Suprapubic skin (tissue), 4 donors: ENCODE measurements around the gene IGFL3. TPM values are rescaled to one million over a fixed set of nuclear protein-coding genes. Genes with fewer than 3 reads are reported as not detected.

Experiments
- DNase-seq, 2 donors: peaks; one replicate each; pipeline ENCODE4 v3.0.0-alpha.2; 2019; ENCODE audit warnings: low spot score in 2 of 2
- H3K27ac ChIP-seq: fragments of 200-600 bp; sonication (generic); one replicate; pipeline ENCODE4 v1.5.1; 2019
- H3K27me3 ChIP-seq: fragments of 200-600 bp; sonication (generic); one replicate; pipeline ENCODE4 v1.5.1; 2019
- H3K36me3 ChIP-seq: fragments of 200-600 bp; sonication (generic); one replicate; pipeline ENCODE4 v1.5.1; 2019
- H3K4me1 ChIP-seq: fragments of 200-600 bp; sonication (generic); one replicate; pipeline ENCODE4 v1.5.1; 2019
- H3K4me3 ChIP-seq: fragments of 200-600 bp; sonication (generic); one replicate; pipeline ENCODE4 v1.5.1; 2019; ENCODE audit warnings: mild to moderate bottlenecking
- H3K9me3 ChIP-seq: fragments of 200-600 bp; sonication (generic); one replicate; pipeline ENCODE4 v1.5.1; 2019
- CTCF ChIP-seq, 2 donors: fragments of 200-600 bp in 1 of 2; fragments of 450-650 bp in 1 of 2; sonication (generic) in 1 of 2; IDR thresholded peaks; one replicate each; pipeline ENCODE4 v1.5.1; 2016 to 2019; ENCODE audit warnings: antibody characterized with exemption in 2 of 2, mild to moderate bottlenecking in 1 of 2, moderate library complexity in 1 of 2
- EP300 ChIP-seq: sonication (generic); formaldehyde crosslinking; IDR thresholded peaks from one replicate; pipeline ENCODE4 v1.6.1; 2017; ENCODE audit warnings: antibody characterized with exemption
- POLR2A ChIP-seq, 2 donors: fragments of 450-650 bp; IDR thresholded peaks; one replicate each; pipeline ENCODE4 v1.6.1; 2017; ENCODE audit warnings: antibody characterized with exemption in 2 of 2, mild to moderate bottlenecking in 2 of 2, moderate library complexity in 2 of 2
- POLR2AphosphoS5 ChIP-seq, 3 donors: sonication (generic); formaldehyde crosslinking; IDR thresholded peaks; one replicate each; pipeline ENCODE4 v1.6.1; 2017; ENCODE audit warnings: antibody characterized with exemption in 3 of 3
- WGBS: methylation state at CpG from one replicate; pipeline ENCODE4 v1.1.5; 2018; 5-methylcytosine and 5-hydroxymethylcytosine counted together
- total RNA-seq, 4 donors: library from RNA; depleted of rRNA; stranded (reverse); fragments of >200 nt; gene quantifications; one replicate each; pipeline ENCODE4 v1.1.0, GENCODE V29; 2016

IGFL3 gene
- total RNA-seq, 4 donors from 2014 or later = 10.2 to 49.4 (median 16.8) TPM

- Histone ChIP-seq H3K27me3 (peaks cover 5% of the 10 kb centered on the region), H3K9me3 (no peaks in the 10 kb centered on the region), H3K4me3 (no peak overlapping the region), H3K27ac (no peak overlapping the region), H3K4me1 (no peaks in the 10 kb centered on the region), H3K36me3 (peaks cover 7% of the 10 kb centered on the region)
- no peak for DNase-seq
- TF ChIP-seq CTCF (IDR thresholded peaks at IDR 0.05) (no peak), POLR2AphosphoS5 (IDR thresholded peaks at IDR 0.05) (no peak), EP300 (no peak), POLR2A (IDR thresholded peaks at IDR 0.05) (no peak)
- WGBS = 64% methylated on average over 4 of the region's 4 CpGs
Observed at GRCh38 chr19:46159418-46160232, 35.1 kb upstream of the IGFL3 start.

- TF ChIP-seq EP300 (no peak), POLR2A (IDR thresholded peaks at IDR 0.05) (no peak), POLR2AphosphoS5 (IDR thresholded peaks at IDR 0.05) (no peak), CTCF (IDR thresholded peaks at IDR 0.05) (no peak)
- no peak for DNase-seq
- Histone ChIP-seq H3K4me1 (no peaks in the 10 kb centered on the region), H3K27ac (no peak overlapping the region), H3K4me3 (no peak overlapping the region), H3K27me3 (peaks cover 8% of the 10 kb centered on the region), H3K9me3 (no peaks in the 10 kb centered on the region), H3K36me3 (no peaks in the 10 kb centered on the region)
- WGBS = 76% methylated on average over 3 of the region's 3 CpGs
Observed at GRCh38 chr19:46155237-46155636, 30.7 kb upstream of the IGFL3 start.

- no peak for DNase-seq
- Histone ChIP-seq H3K36me3 (no peaks in the 10 kb centered on the region), H3K9me3 (no peaks in the 10 kb centered on the region), H3K4me1 (no peaks in the 10 kb centered on the region), H3K27ac (no peak overlapping the region), H3K27me3 (peaks cover 8% of the 10 kb centered on the region), H3K4me3 (no peak overlapping the region)
- TF ChIP-seq POLR2AphosphoS5 (IDR thresholded peaks at IDR 0.05) (no peak), POLR2A (IDR thresholded peaks at IDR 0.05) (no peak), EP300 (no peak), CTCF (IDR thresholded peaks at IDR 0.05) (no peak)
- WGBS = 81% methylated on average over 5 of the region's 5 CpGs
Observed at GRCh38 chr19:46150606-46151005, 26.1 kb upstream of the IGFL3 start.

- Histone ChIP-seq H3K27me3 (peaks cover 3% of the 10 kb centered on the region), H3K4me3 (no peak within 1 kb of the TSS), H3K9me3 (no peaks in the 10 kb centered on the region), H3K4me1 (no peaks in the 10 kb centered on the region), H3K36me3 (no peaks in the 10 kb centered on the region), H3K27ac (no peak within 1 kb of the TSS)
- DNase-seq = no peak
- TF ChIP-seq EP300 (no peak), POLR2A (IDR thresholded peaks at IDR 0.05) (no peak), POLR2AphosphoS5 (IDR thresholded peaks at IDR 0.05) (no peak), CTCF (IDR thresholded peaks at IDR 0.05) (no peak)
- 58% methylated on average over 6 of the region's 6 CpGs for WGBS
Observed at GRCh38 chr19:46147791-46148288, 23.4 kb upstream of the IGFL3 start, which contains the start of gene IGFL2. Gene IGFL2, plus strand, starts transcription at chr19:46148238. Its CDS starts 41 bp downstream, at chr19:46148279.

GRCh38 chr19:46147166-46147740, 22.8 kb upstream of the IGFL3 start:
- Histone ChIP-seq H3K27ac (no peak overlapping the region), H3K36me3 (no peaks in the 10 kb centered on the region), H3K4me3 (no peak overlapping the region), H3K27me3 (peaks cover 3% of the 10 kb centered on the region), H3K9me3 (no peaks in the 10 kb centered on the region), H3K4me1 (no peaks in the 10 kb centered on the region)
- WGBS = 75% methylated on average over 8 of the region's 8 CpGs
- DNase-seq = no peak
- TF ChIP-seq CTCF (IDR thresholded peaks at IDR 0.05) (no peak), POLR2A (IDR thresholded peaks at IDR 0.05) (no peak), POLR2AphosphoS5 (IDR thresholded peaks at IDR 0.05) (no peak)
